Central memory CD8-positive, alpha-beta T cell (primary cell): ENCODE results near the gene DHDH.
"Not testable (repeated sequence)": the region's sequence is repeated elsewhere in the genome, so short reads cannot be mapped to it uniquely, and the experiment has no call there.

Source experiments
- ATAC-seq: fragments of 150-1000 bp; cut with Tn5 transposase; replicated peaks from 2 replicates; pipeline ENCODE4 v1.10.0; 2022; ENCODE audit warnings: mild to moderate bottlenecking, moderate FRiP score, moderate number of reproducible peaks; ENCODE audit not compliant: poor library complexity, severe bottlenecking; ENCODE audit errors: extremely low read depth
- DNase-seq, 2 donors: peaks; one replicate each; pipeline ENCODE4 v3.0.0; 2021; ENCODE audit warnings: low spot score in 2 of 2
- H3K27ac Mint-ChIP-seq: one replicate; pipeline ENCODE4 v1.8.0; 2022; ENCODE audit warnings: low read depth, mild to moderate bottlenecking, moderate library complexity, mixed read lengths
- H3K27me3 Mint-ChIP-seq: one replicate; pipeline ENCODE4 v1.8.0; 2022; ENCODE audit warnings: mixed read lengths
- H3K36me3 Mint-ChIP-seq: one replicate; pipeline ENCODE4 v1.8.0; 2022; ENCODE audit warnings: mild to moderate bottlenecking, moderate library complexity, mixed read lengths; ENCODE audit not compliant: insufficient read depth
- H3K4me1 Mint-ChIP-seq: one replicate; pipeline ENCODE4 v1.8.0; 2022; ENCODE audit warnings: mixed read lengths
- H3K4me3 Mint-ChIP-seq: one replicate; pipeline ENCODE4 v1.8.0; 2022; ENCODE audit warnings: mild to moderate bottlenecking, moderate library complexity, mixed read lengths
- H3K9me3 Mint-ChIP-seq: one replicate; pipeline ENCODE4 v1.8.0; 2022; ENCODE audit warnings: mixed read lengths

Gene DHDH

GRCh38 chr19:48933382-48933932, at the start of gene DHDH:
Gene DHDH (plus strand): TSS chr19:48933699. CDS start chr19:48933722, 23 bp downstream.
- H3K27ac Mint-ChIP-seq, result no peak within 1 kb of the TSS
- peaks cover 10% of the 10 kb centered on the region for H3K4me1 Mint-ChIP-seq
- H3K36me3 Mint-ChIP-seq, result no peaks in the 10 kb centered on the region
- peak within 1 kb of the TSS; percentile 81 for H3K4me3 Mint-ChIP-seq
- H3K27me3 Mint-ChIP-seq, result no peaks in the 10 kb centered on the region
- no peaks in the 10 kb centered on the region for H3K9me3 Mint-ChIP-seq
- DNase-seq (peak; percentile 68 to 72), ATAC-seq (peak; percentile 89)

GRCh38 chr19:48883726-48884125, 49.8 kb upstream of the DHDH start:
- DNase-seq (no peak), ATAC-seq (no peak)
- H3K27me3 Mint-ChIP-seq, result no peaks in the 10 kb centered on the region
- H3K9me3 Mint-ChIP-seq, result no peaks in the 10 kb centered on the region
- H3K27ac Mint-ChIP-seq, result peak overlapping the region; percentile 87
- peaks cover 35% of the 10 kb centered on the region for H3K36me3 Mint-ChIP-seq
- H3K4me3 Mint-ChIP-seq, result peak overlapping the region; percentile 8
- no peaks in the 10 kb centered on the region for H3K4me1 Mint-ChIP-seq

- no peaks in the 10 kb centered on the region for H3K9me3 Mint-ChIP-seq
- peaks cover 4% of the 10 kb centered on the region for H3K36me3 Mint-ChIP-seq
- no peak for ATAC-seq
- peaks cover 29% of the 10 kb centered on the region for H3K27me3 Mint-ChIP-seq
- H3K4me1 Mint-ChIP-seq, result no peaks in the 10 kb centered on the region
- no peak overlapping the region for H3K4me3 Mint-ChIP-seq
- H3K27ac Mint-ChIP-seq, result no peak overlapping the region
- DNase-seq, result no peak
Observed at GRCh38 chr19:48887861-48888612, 45.5 kb upstream of the DHDH start.

- not testable (repeated sequence) for H3K36me3 Mint-ChIP-seq, DNase-seq, ATAC-seq, H3K4me1 Mint-ChIP-seq, H3K27ac Mint-ChIP-seq, H3K9me3 Mint-ChIP-seq, H3K4me3 Mint-ChIP-seq
- H3K27me3 Mint-ChIP-seq, result peaks cover 39% of the 10 kb centered on the region
Observed at GRCh38 chr19:48889496-48889895, 44.0 kb upstream of the DHDH start.

GRCh38 chr19:48890551-48890950, 42.9 kb upstream of the DHDH start:
- DNase-seq (no peak), ATAC-seq (no peak)
- no peaks in the 10 kb centered on the region for H3K36me3 Mint-ChIP-seq
- no peak overlapping the region for H3K4me3 Mint-ChIP-seq
- H3K9me3 Mint-ChIP-seq, result no peaks in the 10 kb centered on the region
- H3K27ac Mint-ChIP-seq, result no peak overlapping the region
- H3K27me3 Mint-ChIP-seq, result peaks cover 49% of the 10 kb centered on the region
- no peaks in the 10 kb centered on the region for H3K4me1 Mint-ChIP-seq

GRCh38 chr19:48895226-48895625, 38.3 kb upstream of the DHDH start:
- Mint-ChIP-seq H3K27me3 (peaks cover 61% of the 10 kb centered on the region), H3K36me3 (peaks cover 2% of the 10 kb centered on the region), H3K4me3 (no peak overlapping the region), H3K4me1 (peaks cover 17% of the 10 kb centered on the region), H3K27ac (no peak overlapping the region), H3K9me3 (no peaks in the 10 kb centered on the region)
- DNase-seq, result no peak
- ATAC-seq, result no peak

- ATAC-seq (no peak), DNase-seq (no peak)
- Mint-ChIP-seq H3K4me3 (peak overlapping the region; percentile 27), H3K9me3 (no peaks in the 10 kb centered on the region), H3K36me3 (peaks cover 8% of the 10 kb centered on the region), H3K27ac (no peak overlapping the region), H3K4me1 (peaks cover 24% of the 10 kb centered on the region), H3K27me3 (peaks cover 51% of the 10 kb centered on the region)
Observed at GRCh38 chr19:48896191-48896720, 37.2 kb upstream of the DHDH start.

- peaks cover 32% of the 10 kb centered on the region for H3K4me1 Mint-ChIP-seq
- H3K27me3 Mint-ChIP-seq, result peaks cover 42% of the 10 kb centered on the region
- H3K27ac Mint-ChIP-seq, result peak overlapping the region; percentile 41
- H3K36me3 Mint-ChIP-seq, result peaks cover 10% of the 10 kb centered on the region
- DNase-seq (no peak), ATAC-seq (no peak)
- H3K4me3 Mint-ChIP-seq, result no peak overlapping the region
- H3K9me3 Mint-ChIP-seq, result no peaks in the 10 kb centered on the region
Observed at GRCh38 chr19:48897181-48897580, 36.3 kb upstream of the DHDH start.

- ATAC-seq, H3K9me3 Mint-ChIP-seq, DNase-seq: not testable (repeated sequence)
- Mint-ChIP-seq H3K36me3 (peaks cover 13% of the 10 kb centered on the region), H3K4me3 (peak overlapping the region; percentile 97), H3K27me3 (peaks cover 25% of the 10 kb centered on the region), H3K27ac (peak overlapping the region; percentile 97), H3K4me1 (peaks cover 38% of the 10 kb centered on the region)
Observed at GRCh38 chr19:48899386-48899749, 34.1 kb upstream of the DHDH start.

GRCh38 chr19:48899781-48900476, 33.6 kb upstream of the DHDH start, which contains the start of gene NUCB1:
Gene NUCB1 (plus strand): TSS chr19:48900312. CDS start chr19:48900797, 485 bp downstream.
- H3K4me1 Mint-ChIP-seq, result peaks cover 38% of the 10 kb centered on the region
- peak within 1 kb of the TSS; percentile 97 for H3K4me3 Mint-ChIP-seq
- H3K36me3 Mint-ChIP-seq, result peaks cover 18% of the 10 kb centered on the region
- H3K27ac Mint-ChIP-seq, result peak within 1 kb of the TSS; percentile 97
- H3K9me3 Mint-ChIP-seq, result no peaks in the 10 kb centered on the region
- DNase-seq, result peak; percentile 97
- ATAC-seq, result peak; percentile 95
- peaks cover 19% of the 10 kb centered on the region for H3K27me3 Mint-ChIP-seq

GRCh38 chr19:48900477-48901406, 32.8 kb upstream of the DHDH start:
- Mint-ChIP-seq H3K9me3 (no peaks in the 10 kb centered on the region), H3K27me3 (peaks cover 11% of the 10 kb centered on the region), H3K4me3 (peak overlapping the region; percentile 97), H3K36me3 (peaks cover 23% of the 10 kb centered on the region), H3K27ac (peak overlapping the region; percentile 97), H3K4me1 (peaks cover 38% of the 10 kb centered on the region)
- no peak for DNase-seq
- peak; percentile 24 for ATAC-seq

GRCh38 chr19:48902291-48902690, 31.2 kb upstream of the DHDH start:
- not testable (repeated sequence) for DNase-seq, H3K27ac Mint-ChIP-seq, H3K9me3 Mint-ChIP-seq, H3K27me3 Mint-ChIP-seq, ATAC-seq
- peaks cover 31% of the 10 kb centered on the region for H3K4me1 Mint-ChIP-seq
- H3K4me3 Mint-ChIP-seq, result peak overlapping the region; percentile 97
- H3K36me3 Mint-ChIP-seq, result peaks cover 33% of the 10 kb centered on the region
